Colonic mucosa (tissue), 4 donors: ENCODE results near the gene ACKR2. TPM values are rescaled to one million over a fixed set of nuclear protein-coding genes. Genes with fewer than 3 reads are reported as not detected.

Source experiments
- DNase-seq: peaks from one replicate; pipeline ENCODE4 v3.0.0-alpha.2; 2020
- H3K27ac ChIP-seq: fragments of 200-600 bp; one replicate; pipeline ENCODE4 v1.8.0; 2021
- H3K27me3 ChIP-seq: fragments of 200-600 bp; one replicate; pipeline ENCODE4 v1.8.0; 2021
- H3K36me3 ChIP-seq: fragments of 200-600 bp; one replicate; pipeline ENCODE4 v1.8.0; 2021
- H3K4me1 ChIP-seq: fragments of 200-600 bp; one replicate; pipeline ENCODE4 v1.8.0; 2021; ENCODE audit warnings: mild to moderate bottlenecking
- H3K4me3 ChIP-seq: fragments of 200-600 bp; one replicate; pipeline ENCODE4 v1.8.0; 2021
- H3K9ac ChIP-seq, 2 donors: one replicate each; pipeline ENCODE4 v1.7.0; 2013; ENCODE audit warnings: control low read depth in 2 of 2, low read depth in 2 of 2, low read length in 2 of 2
- H3K9me3 ChIP-seq: fragments of 200-600 bp; one replicate; pipeline ENCODE4 v1.8.0; 2021
- CTCF ChIP-seq: fragments of 200-600 bp; IDR thresholded peaks from one replicate; pipeline ENCODE4 v1.8.0; 2022; ENCODE audit warnings: antibody characterized with exemption, mild to moderate bottlenecking
- intact Hi-C: fragments of 100-400 bp; cut with DNase I; formaldehyde crosslinking; loops from one replicate; pipeline ENCODE4 v1.14.1; 2022
- total RNA-seq, 2 donors: library from RNA; stranded (reverse); fragmentation: NEBNext Ultra II Directional in 1 of 2; extraction: Animal tissue kit (Norgen Biotek cat#: 25700) in 1 of 2; gene quantifications; one replicate each; pipeline ENCODE4 v1.2.1, GENCODE V29; 2021
- donor health status: healthy.
- donor health status: DM: no; HTN: no; CAD: no.
- donor health status: DM: no; HTN: no; CAD: no.

The ACKR2 gene
- total RNA-seq, 2 donors from 2014 or later: 3.2 to 6.5 TPM

GRCh38 chr3:42780398-42780797, 28.8 kb upstream of the ACKR2 start:
- no peak for DNase-seq
- Histone ChIP-seq H3K4me1 (no peaks in the 10 kb centered on the region), H3K4me3 (no peak overlapping the region), H3K27me3 (no peaks in the 10 kb centered on the region), H3K9me3 (no peaks in the 10 kb centered on the region), H3K27ac (no peak overlapping the region), H3K36me3 (no peaks in the 10 kb centered on the region), H3K9ac (no peak overlapping the region)
- TF ChIP-seq CTCF: no peak
- intact Hi-C loops: loop anchor here (5.0 kb wide), 2 partner anchors 57 to 102 kb away; no protein-coding TSS in a partner anchor

- Histone ChIP-seq H3K9me3 (no peaks in the 10 kb centered on the region), H3K27ac (no peak overlapping the region), H3K9ac (no peak overlapping the region), H3K4me3 (no peak overlapping the region), H3K4me1 (no peaks in the 10 kb centered on the region), H3K36me3 (no peaks in the 10 kb centered on the region), H3K27me3 (no peaks in the 10 kb centered on the region)
- peak; percentile 52 for DNase-seq
- TF ChIP-seq CTCF: peak; percentile 77
- intact Hi-C loops: loop anchor here (5.0 kb wide), 2 partner anchors 56 to 101 kb away; no protein-coding TSS in a partner anchor
These were observed 28.1 kb upstream of the ACKR2 start for GRCh38 chr3:42780892-42781700.

- Histone ChIP-seq H3K4me3 (no peak overlapping the region), H3K9me3 (no peaks in the 10 kb centered on the region), H3K9ac (no peak overlapping the region), H3K36me3 (no peaks in the 10 kb centered on the region), H3K4me1 (no peaks in the 10 kb centered on the region), H3K27me3 (no peaks in the 10 kb centered on the region), H3K27ac (no peak overlapping the region)
- intact Hi-C loops: no loop called here
- TF ChIP-seq CTCF: no peak
- DNase-seq: no peak
These were observed 23.0 kb upstream of the ACKR2 start for GRCh38 chr3:42786212-42786611.

GRCh38 chr3:42786631-42787030, 22.6 kb upstream of the ACKR2 start:
- Histone ChIP-seq H3K9me3 (no peaks in the 10 kb centered on the region), H3K9ac (no peak overlapping the region), H3K4me1 (no peaks in the 10 kb centered on the region), H3K4me3 (no peak overlapping the region), H3K27ac (no peak overlapping the region), H3K27me3 (no peaks in the 10 kb centered on the region), H3K36me3 (no peaks in the 10 kb centered on the region)
- TF ChIP-seq CTCF: no peak
- intact Hi-C loops: no loop called here
- no peak for DNase-seq

GRCh38 chr3:42790714-42791229, 18.5 kb upstream of the ACKR2 start:
- H3K27me3 ChIP-seq: no peaks in the 10 kb centered on the region
- no peak for TF ChIP-seq CTCF
- intact Hi-C loops: no loop called here
- H3K27ac ChIP-seq: no peak overlapping the region
- no peaks in the 10 kb centered on the region for H3K4me1 ChIP-seq
- no peak overlapping the region for H3K4me3 ChIP-seq
- no peak overlapping the region for H3K9ac ChIP-seq
- H3K36me3 ChIP-seq: no peaks in the 10 kb centered on the region
- DNase-seq: no peak
- H3K9me3 ChIP-seq: no peaks in the 10 kb centered on the region
